Hypothalamus (tissue), 51 donors: ENCODE data around the gene RNASEH1.

Experiments
- DNase-seq, 51 donors: peaks; one replicate each; lab custom pipeline; 2025; lab: John Stamatoyannopoulos, UW

Gene RNASEH1

GRCh38 chr2:3563521-3563976, 5.4 kb upstream of the RNASEH1 start:
- DNase-seq = no peak

- DNase-seq = peak in 1 of 51 donors; percentile 25
Measured at GRCh38 chr2:3557639-3558204, 411 bp downstream of the RNASEH1 start.

- DNase-seq = no peak
Measured at GRCh38 chr2:3553946-3554345, 4.2 kb downstream of the RNASEH1 start.

GRCh38 chr2:3547915-3548314, 10.2 kb downstream of the RNASEH1 start:
- no peak for DNase-seq

GRCh38 chr2:3545788-3546478, 12.2 kb downstream of the RNASEH1 start:
- DNase-seq = no peak

GRCh38 chr2:3543023-3543683, 15.0 kb downstream of the RNASEH1 start:
- no peak for DNase-seq

- no peak for DNase-seq
Measured at GRCh38 chr2:3542107-3542506, 16.0 kb downstream of the RNASEH1 start.

- DNase-seq = no peak
Measured at GRCh38 chr2:3539836-3540235, 18.3 kb downstream of the RNASEH1 start.

- no peak for DNase-seq
Measured at GRCh38 chr2:3536682-3537632, 21.2 kb downstream of the RNASEH1 start.

- DNase-seq = peak in 1 of 51 donors; percentile 6
Measured at GRCh38 chr2:3535794-3536681, 22.1 kb downstream of the RNASEH1 start.

- no peak for DNase-seq
Measured at GRCh38 chr2:3535467-3535793, 22.7 kb downstream of the RNASEH1 start.

- no peak for DNase-seq
Measured at GRCh38 chr2:3534251-3534814, 23.8 kb downstream of the RNASEH1 start.

- no peak for DNase-seq
Measured at GRCh38 chr2:3533836-3534235, 24.3 kb downstream of the RNASEH1 start.

GRCh38 chr2:3532941-3533340, 25.2 kb downstream of the RNASEH1 start:
- DNase-seq = no peak

GRCh38 chr2:3529316-3530025, 28.7 kb downstream of the RNASEH1 start:
- DNase-seq = no peak

- no peak for DNase-seq
Measured at GRCh38 chr2:3527886-3528785, 30.0 kb downstream of the RNASEH1 start.

- no peak for DNase-seq
Measured at GRCh38 chr2:3526871-3527270, 31.3 kb downstream of the RNASEH1 start.

- no peak for DNase-seq
Measured at GRCh38 chr2:3523551-3524041, 34.5 kb downstream of the RNASEH1 start.
